IMR-90 (cell line): ENCODE data around the gene LIN37. TPM values are rescaled to one million over a fixed set of nuclear protein-coding genes. Genes with fewer than 3 reads are reported as not detected.

ENCODE experiments used
- ATAC-seq: fragments of 200-7000 bp; cut with Tn5 transposase; 2 replicates; pipeline ENCODE4 v1.9.1; 2020; ENCODE audit warnings: low read depth, mild to moderate bottlenecking, moderate library complexity
- BruUV-seq: library from RNA; stranded (reverse); fragments of 400-500 nt; replicated peaks from 2 replicates; lab custom pipeline; 2021; lab: Mats Ljungman, UMichigan
- CTCF ChIA-PET: fragments of 300-600 bp; formaldehyde crosslinking; extraction: SDS; loops from one replicate; lab custom pipeline; 2021; ENCODE audit warnings: antibody characterized with exemption; lab: Yijun Ruan, JAX
- POLR2A ChIA-PET: fragments of 300-600 bp; sonication (Branson Sonifier 250); formaldehyde crosslinking; loops from one replicate; lab custom pipeline; 2022; ENCODE audit warnings: antibody characterized with exemption; ENCODE audit not compliant: unreplicated experiment; lab: Charles Lee
- DNase-seq: peaks from one replicate; pipeline ENCODE4 v3.0.0; 2013
- H2AFZ ChIP-seq: replicated peaks from 2 replicates; pipeline ENCODE3; 2013; ENCODE audit warnings: low read length, mild to moderate bottlenecking; ENCODE audit not compliant: poor library complexity
- H2AK5ac ChIP-seq: 2 replicates; pipeline ENCODE4 v1.6.1; 2013; ENCODE audit warnings: low read depth, low read length, inconsistent platforms
- H2AK9ac ChIP-seq: replicated peaks from 2 replicates; pipeline ENCODE3; 2013; ENCODE audit warnings: mild to moderate bottlenecking, low read depth, low read length, moderate library complexity; ENCODE audit not compliant: poor library complexity
- H2BK120ac ChIP-seq: 2 replicates; pipeline ENCODE4 v1.6.1; 2013; ENCODE audit warnings: low read depth, low read length, inconsistent platforms
- H2BK15ac ChIP-seq: 3 replicates; pipeline ENCODE4 v1.6.1; 2013; ENCODE audit warnings: low read depth, low read length, inconsistent platforms
- H2BK20ac ChIP-seq: 2 replicates; pipeline ENCODE4 v1.6.1; 2013; ENCODE audit warnings: low read depth, mild to moderate bottlenecking, inconsistent platforms, low read length, moderate library complexity
- H2BK5ac ChIP-seq: 2 replicates; pipeline ENCODE4 v1.6.1; 2013; ENCODE audit warnings: mild to moderate bottlenecking, low read depth, low read length, inconsistent platforms; ENCODE audit not compliant: poor library complexity, severe bottlenecking
- H3K14ac ChIP-seq: replicated peaks from 2 replicates; pipeline ENCODE4 v1.6.1; 2013; ENCODE audit warnings: low read depth, low read length, inconsistent platforms
- H3K18ac ChIP-seq: 2 replicates; pipeline ENCODE4 v1.6.1; 2013; ENCODE audit warnings: low read depth, low read length, control low read depth
- H3K23ac ChIP-seq: 2 replicates; pipeline ENCODE4 v1.6.1; 2013; ENCODE audit warnings: low read depth, low read length, inconsistent platforms
- H3K27ac ChIP-seq: 2 replicates; pipeline ENCODE4 v1.5.1; 2013; ENCODE audit warnings: mild to moderate bottlenecking, control low read depth, low read length; ENCODE audit not compliant: insufficient read depth
- H3K27me3 ChIP-seq: 2 replicates; pipeline ENCODE4 v1.6.1; 2013; ENCODE audit warnings: low read length; ENCODE audit not compliant: control insufficient read depth, insufficient read depth
- H3K36me3 ChIP-seq: 2 replicates; pipeline ENCODE4 v1.6.1; 2013; ENCODE audit warnings: low read length, mixed read lengths; ENCODE audit not compliant: control insufficient read depth, insufficient read depth
- H3K4ac ChIP-seq: 2 replicates; pipeline ENCODE4 v1.6.1; 2013; ENCODE audit warnings: low read depth, low read length, inconsistent platforms
- H3K4me1 ChIP-seq: 2 replicates; pipeline ENCODE4 v1.6.1; 2013; ENCODE audit warnings: low read length, mixed read lengths; ENCODE audit not compliant: control insufficient read depth, insufficient read depth
- H3K4me2 ChIP-seq: 2 replicates; pipeline ENCODE4 v1.6.1; 2013; ENCODE audit warnings: low read depth, mild to moderate bottlenecking, control low read depth, low read length, moderate library complexity
- H3K4me3 ChIP-seq: 2 replicates; pipeline ENCODE4 v1.5.1; 2013; ENCODE audit warnings: low read depth, mild to moderate bottlenecking, control low read depth, low read length, moderate library complexity; ENCODE audit not compliant: insufficient read depth
- H3K56ac ChIP-seq: 2 replicates; pipeline ENCODE4 v1.6.1; 2013; ENCODE audit warnings: low read length, inconsistent platforms; ENCODE audit not compliant: insufficient read depth; ENCODE audit errors: extremely low read depth
- H3K79me1 ChIP-seq, 2 experiments: 2 replicates each; pipeline ENCODE4 v1.6.1; 2013; ENCODE audit warnings: low read length in 2 of 2, inconsistent platforms in 1 of 2, low read depth in 1 of 2
- H3K9ac ChIP-seq: 2 replicates; pipeline ENCODE4 v1.6.1; 2013; ENCODE audit warnings: low read depth, low read length, control low read depth
- H3K9me1 ChIP-seq: 2 replicates; pipeline ENCODE4 v1.6.1; 2013; ENCODE audit warnings: low read length, inconsistent platforms; ENCODE audit not compliant: insufficient read depth
- H3K9me3 ChIP-seq: 2 replicates; pipeline ENCODE4 v1.6.1; 2013; ENCODE audit warnings: low read length; ENCODE audit not compliant: control insufficient read depth, insufficient read depth
- H4K20me1 ChIP-seq: 2 replicates; pipeline ENCODE4 v1.6.1; 2013; ENCODE audit warnings: low read length, inconsistent platforms; ENCODE audit not compliant: insufficient read depth
- H4K5ac ChIP-seq: 2 replicates; pipeline ENCODE4 v1.6.1; 2013; ENCODE audit warnings: mild to moderate bottlenecking, low read depth, low read length, control low read depth
- H4K8ac ChIP-seq, 2 experiments: 2 replicates each; pipeline ENCODE4 v1.6.1; 2013; ENCODE audit warnings: low read depth in 2 of 2, low read length in 2 of 2, control low read depth in 1 of 2, inconsistent platforms in 1 of 2
- H4K91ac ChIP-seq: 2 replicates; pipeline ENCODE4 v1.6.1; 2013; ENCODE audit warnings: low read depth, low read length, inconsistent platforms; ENCODE audit not compliant: insufficient read depth
- BHLHE40 ChIP-seq: fragments of 150-350 bp; IDR thresholded peaks from 2 replicates; pipeline ENCODE4 v1.6.1; 2016; ENCODE audit warnings: mild to moderate bottlenecking, low read depth, low read length
- FOS ChIP-seq: fragments of 150-350 bp; IDR thresholded peaks from 2 replicates; pipeline ENCODE4 v1.6.1; 2016; ENCODE audit warnings: low read depth, low read length
- MAFK ChIP-seq: IDR thresholded peaks from 2 replicates; pipeline ENCODE4 v1.6.1; 2012; ENCODE audit warnings: low read depth, low read length, improper control_type of control experiment
- MAZ ChIP-seq: IDR thresholded peaks from 2 replicates; pipeline ENCODE4 v1.6.1; 2012; ENCODE audit warnings: low read depth, mild to moderate bottlenecking, low read length, improper control_type of control experiment, moderate library complexity, borderline replicate concordance
- MXI1 ChIP-seq: IDR thresholded peaks from 2 replicates; pipeline ENCODE4 v1.6.1; 2012; ENCODE audit warnings: low read depth, mild to moderate bottlenecking, low read length, moderate library complexity, borderline replicate concordance
- NFE2L2 ChIP-seq: fragments of 150-350 bp; IDR thresholded peaks from 2 replicates; pipeline ENCODE4 v1.6.1; 2016; ENCODE audit warnings: low read depth, mild to moderate bottlenecking, low read length
- POLR2A ChIP-seq: IDR thresholded peaks from 2 replicates; pipeline ENCODE4 v1.6.1; 2012; ENCODE audit warnings: mild to moderate bottlenecking, low read depth, low read length
- RCOR1 ChIP-seq: IDR thresholded peaks from 2 replicates; pipeline ENCODE4 v1.6.1; 2012; ENCODE audit warnings: mild to moderate bottlenecking, low read length, improper control_type of control experiment; ENCODE audit not compliant: insufficient replicate concordance
- SMC3 ChIP-seq: fragments of 150-350 bp; IDR thresholded peaks from 2 replicates; pipeline ENCODE4 v1.6.1; 2016; ENCODE audit warnings: low read depth, mild to moderate bottlenecking, antibody characterized with exemption, low read length, moderate library complexity
- WGBS, 2 experiments: methylation state at CpG; one replicate each; pipeline versions ENCODE4 v1.1.5 to v1.1.7; 2013; ENCODE audit warnings: missing lambda C conversion rate in 2 of 2; ENCODE audit not compliant: insufficient read length in 1 of 2; ENCODE audit errors: extremely low coverage in 2 of 2; 5-methylcytosine and 5-hydroxymethylcytosine counted together
- dilution Hi-C: fragments of 300-500 bp; cut with HindIII; formaldehyde crosslinking; loops from one replicate; pipeline ENCODE4 v1.14.3; 2018; ENCODE audit warnings: low sequenced_read_pairs; ENCODE audit not compliant: unreplicated experiment
- in situ Hi-C: fragments of 300-500 bp; cut with MboI; formaldehyde crosslinking; loops from 3 replicates; pipeline ENCODE4 v1.14.3; 2019; ENCODE audit warnings: low sequenced_read_pairs, inconsistent platforms, mixed read lengths
- intact Hi-C: fragments of 100-400 bp; cut with micrococcal nuclease; formaldehyde crosslinking; loops from 2 replicates; pipeline ENCODE4 v1.10.0; 2022
- polyA plus RNA-seq, 3 experiments: library from polyadenylated mRNA; depleted of rRNA; stranded (reverse); fragments of >200 nt; gene quantifications; 2 replicates each; pipeline ENCODE4 v1.2.3, GENCODE V29; 2012; ENCODE audit warnings: low replicate concordance in 1 of 3
- total RNA-seq: library from RNA; depleted of rRNA; stranded (reverse); fragments of >200 nt; gene quantifications from 2 replicates; pipeline ENCODE4 v1.2.3, GENCODE V29; 2012
- TF ChIP-seq, protein P1 (sequence below): fragments of 150-350 bp; IDR thresholded peaks from 2 replicates; pipeline ENCODE4 v1.6.1; 2017; ENCODE audit warnings: mild to moderate bottlenecking, antibody characterized with exemption, low read length, low read depth
- TF ChIP-seq, protein P2 (sequence below): fragments of 150-350 bp; IDR thresholded peaks from 2 replicates; pipeline ENCODE4 v1.6.1; 2016; ENCODE audit warnings: low read depth, mild to moderate bottlenecking, low read length, moderate library complexity, borderline replicate concordance

LIN37 gene
- total and polyA plus RNA-seq, 2 of the 4 experiments (the other 2 are of a cell fraction) = 12.7 to 23.1 TPM

DNA sequence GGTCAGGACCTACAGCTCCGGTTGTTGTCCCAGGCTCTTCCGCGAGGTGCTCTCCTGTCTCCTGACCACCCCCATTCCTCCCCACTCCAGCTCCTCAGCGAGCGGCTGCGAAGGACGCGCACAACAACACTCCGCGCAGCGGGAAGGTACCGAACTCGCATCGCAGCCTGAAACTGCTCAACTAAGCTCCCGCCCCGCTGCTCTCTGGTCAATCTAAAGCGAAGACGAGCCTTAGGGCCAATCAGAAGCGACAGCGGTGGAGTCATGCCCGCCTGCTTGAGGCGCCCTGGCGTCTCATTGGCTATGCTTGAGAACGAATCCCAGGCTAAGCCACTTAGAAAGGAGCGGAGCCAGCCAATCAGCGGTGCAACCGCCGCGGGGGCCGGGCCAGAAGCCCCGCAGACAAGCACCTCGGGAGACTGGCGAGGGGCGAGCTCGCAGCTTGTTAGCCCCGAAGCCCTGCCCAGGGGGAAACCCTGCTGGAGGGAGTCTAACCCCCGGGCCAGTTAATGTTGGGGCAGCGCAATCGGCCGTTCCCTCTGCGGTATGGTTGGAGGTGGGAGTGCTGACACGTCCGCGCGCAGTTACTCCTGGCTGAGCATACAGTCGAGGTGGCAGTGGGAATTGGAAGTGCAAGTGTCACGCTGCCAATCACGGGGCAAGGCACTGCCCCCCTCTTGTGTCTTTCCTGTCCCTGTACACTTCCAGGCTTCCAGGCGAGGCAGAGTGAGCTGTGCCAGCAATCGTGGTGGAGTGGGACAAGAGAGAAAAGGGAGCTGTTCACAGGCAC lies 46.0 kb upstream of the LIN37 start:
- ATAC-seq (peak; percentile 100), DNase-seq (peak; percentile 97)
- no peak overlapping the region for H2BK5ac ChIP-seq
- no peak overlapping the region for H3K56ac ChIP-seq
- peak overlapping the region; percentile 65; the same call in 1 of the 2 replicates for H3K14ac ChIP-seq
- BruUV-seq = no TSS peak
- H3K18ac ChIP-seq = no peak overlapping the region
- dilution Hi-C loops (no loop called here), in situ Hi-C loops (no loop called here), intact Hi-C loops (loop anchor here (5.0 kb wide), 1 partner anchor 155 kb away; the partner anchor contains the start of gene TMEM147)
- no peak overlapping the region for H2BK120ac ChIP-seq
- no peaks in the 10 kb centered on the region for H3K4me1 ChIP-seq
- H3K23ac ChIP-seq = no peak overlapping the region
- POLR2A ChIA-PET = no interaction called here
- no peak overlapping the region for H2AK5ac ChIP-seq
- no peak overlapping the region for H3K4ac ChIP-seq
- no peak overlapping the region for H4K5ac ChIP-seq
- H3K27ac ChIP-seq = no peak overlapping the region
- H4K8ac ChIP-seq = peak overlapping the region in 1 of 2 experiments; percentile 87; a peak in 1 of 4 replicates
- WGBS, 2 experiments = 1% methylated on average over 35 of the region's 50 CpGs; no CpG with 5 or more reads in 1 of the 2 experiments
- no peak overlapping the region for H2BK20ac ChIP-seq
- H2BK15ac ChIP-seq = no peak overlapping the region
- no peaks in the 10 kb centered on the region for H3K9me1 ChIP-seq
- no peaks in the 10 kb centered on the region for H3K9me3 ChIP-seq
- no peaks in the 10 kb centered on the region for H4K20me1 ChIP-seq
- H2AK9ac ChIP-seq = no peak overlapping the region
- peak overlapping the region; percentile 97 for H2AFZ ChIP-seq
- H3K4me3 ChIP-seq = peak overlapping the region; percentile 49
- H4K91ac ChIP-seq = no peak overlapping the region
- no peaks in the 10 kb centered on the region for H3K79me1 ChIP-seq
- TF ChIP-seq RCOR1 (peak; percentile 32), SMC3 (no peak), MAFK (no peak), FOS (peak; percentile 97), MXI1 (no peak), BHLHE40 (no peak), MAZ (0 out of 2 replicates have a peak, but pooled peaks have one; percentile 51), POLR2A (no peak), NFE2L2 (no peak)
- TF ChIP-seq, protein P1, sequence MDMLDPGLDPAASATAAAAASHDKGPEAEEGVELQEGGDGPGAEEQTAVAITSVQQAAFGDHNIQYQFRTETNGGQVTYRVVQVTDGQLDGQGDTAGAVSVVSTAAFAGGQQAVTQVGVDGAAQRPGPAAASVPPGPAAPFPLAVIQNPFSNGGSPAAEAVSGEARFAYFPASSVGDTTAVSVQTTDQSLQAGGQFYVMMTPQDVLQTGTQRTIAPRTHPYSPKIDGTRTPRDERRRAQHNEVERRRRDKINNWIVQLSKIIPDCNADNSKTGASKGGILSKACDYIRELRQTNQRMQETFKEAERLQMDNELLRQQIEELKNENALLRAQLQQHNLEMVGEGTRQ = peak; percentile 6; the same call in 1 of the 2 replicates
- TF ChIP-seq, protein P2, sequence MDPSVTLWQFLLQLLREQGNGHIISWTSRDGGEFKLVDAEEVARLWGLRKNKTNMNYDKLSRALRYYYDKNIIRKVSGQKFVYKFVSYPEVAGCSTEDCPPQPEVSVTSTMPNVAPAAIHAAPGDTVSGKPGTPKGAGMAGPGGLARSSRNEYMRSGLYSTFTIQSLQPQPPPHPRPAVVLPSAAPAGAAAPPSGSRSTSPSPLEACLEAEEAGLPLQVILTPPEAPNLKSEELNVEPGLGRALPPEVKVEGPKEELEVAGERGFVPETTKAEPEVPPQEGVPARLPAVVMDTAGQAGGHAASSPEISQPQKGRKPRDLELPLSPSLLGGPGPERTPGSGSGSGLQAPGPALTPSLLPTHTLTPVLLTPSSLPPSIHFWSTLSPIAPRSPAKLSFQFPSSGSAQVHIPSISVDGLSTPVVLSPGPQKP = no peak
- peak overlapping the region; percentile 52; the same call in 1 of the 2 replicates for H3K9ac ChIP-seq
- H3K36me3 ChIP-seq = no peaks in the 10 kb centered on the region
- H3K27me3 ChIP-seq = no peaks in the 10 kb centered on the region
- peak overlapping the region; percentile 97 for H3K4me2 ChIP-seq
- CTCF ChIA-PET = interaction anchor here (0.5 to 0.6 kb wide), 2 partner anchors 10 to 306 kb away, joined by 3 to 8 read pairs; no protein-coding TSS in a partner anchor
